Stromal cell of bone marrow (primary cell): ENCODE data around the gene TBPL1.

Experiments
- DNase-seq: peaks from one replicate; pipeline ENCODE4 v3.0.0-alpha.2; 2012; ENCODE audit warnings: low read depth

Gene TBPL1

GRCh38 chr6:134007077-134007476 is 54.1 kb downstream of the TBPL1 start:
- DNase-seq: no peak

- DNase-seq: no peak
These were observed 56.9 kb downstream of the TBPL1 start for GRCh38 chr6:134009876-134010275.

- no peak for DNase-seq
These were observed 57.4 kb downstream of the TBPL1 start for GRCh38 chr6:134010400-134010799.

- no peak for DNase-seq
These were observed 58.0 kb downstream of the TBPL1 start for GRCh38 chr6:134010974-134011373.

- DNase-seq: no peak
These were observed 61.6 kb downstream of the TBPL1 start for GRCh38 chr6:134014588-134015137.

- no peak for DNase-seq
These were observed 62.9 kb downstream of the TBPL1 start for GRCh38 chr6:134015719-134016557.

GRCh38 chr6:134016558-134016814 is 63.5 kb downstream of the TBPL1 start:
- no peak for DNase-seq

- DNase-seq: no peak
These were observed 67.0 kb downstream of the TBPL1 start for GRCh38 chr6:134020071-134020470.

GRCh38 chr6:134020543-134020942 is 67.5 kb downstream of the TBPL1 start:
- DNase-seq: no peak

GRCh38 chr6:134020968-134021367 is 67.9 kb downstream of the TBPL1 start:
- DNase-seq: no peak

- no peak for DNase-seq
These were observed 68.5 kb downstream of the TBPL1 start for GRCh38 chr6:134021396-134022122.

- no peak for DNase-seq
These were observed 69.6 kb downstream of the TBPL1 start for GRCh38 chr6:134022650-134023049.

- no peak for DNase-seq
These were observed 73.6 kb downstream of the TBPL1 start for GRCh38 chr6:134026597-134026996.

- no peak for DNase-seq
These were observed 75.4 kb downstream of the TBPL1 start for GRCh38 chr6:134028438-134028837.

- DNase-seq: no peak
These were observed 76.8 kb downstream of the TBPL1 start for GRCh38 chr6:134029495-134030455.

- no peak for DNase-seq
These were observed 78.8 kb downstream of the TBPL1 start for GRCh38 chr6:134031696-134032255.

- DNase-seq: no peak
These were observed 81.5 kb downstream of the TBPL1 start for GRCh38 chr6:134034478-134034877.

GRCh38 chr6:134034961-134035822 is 82.2 kb downstream of the TBPL1 start:
- no peak for DNase-seq

- no peak for DNase-seq
These were observed 82.8 kb downstream of the TBPL1 start for GRCh38 chr6:134035823-134036296.

GRCh38 chr6:134039116-134039515 is 86.1 kb downstream of the TBPL1 start:
- DNase-seq: no peak
